Choroid plexus epithelial cell (primary cell): ENCODE data around the gene COG8.

Experiments used
- DNase-seq: peaks from one replicate; pipeline ENCODE4 v3.0.0-alpha.2; 2010; ENCODE audit warnings: low read depth
- H3K4me3 ChIP-seq: 2 replicates; pipeline ENCODE4 v1.5.1; 2011; ENCODE audit warnings: low read depth, mild to moderate bottlenecking, control low read depth, low read length, moderate library complexity
- TF ChIP-seq, protein P1 (sequence below): conservative IDR thresholded peaks from 2 replicates; pipeline ENCODE4 v1.5.1; 2011; ENCODE audit warnings: low read depth, mild to moderate bottlenecking, control low read depth, inconsistent platforms, low read length, moderate library complexity

COG8 gene

DNA sequence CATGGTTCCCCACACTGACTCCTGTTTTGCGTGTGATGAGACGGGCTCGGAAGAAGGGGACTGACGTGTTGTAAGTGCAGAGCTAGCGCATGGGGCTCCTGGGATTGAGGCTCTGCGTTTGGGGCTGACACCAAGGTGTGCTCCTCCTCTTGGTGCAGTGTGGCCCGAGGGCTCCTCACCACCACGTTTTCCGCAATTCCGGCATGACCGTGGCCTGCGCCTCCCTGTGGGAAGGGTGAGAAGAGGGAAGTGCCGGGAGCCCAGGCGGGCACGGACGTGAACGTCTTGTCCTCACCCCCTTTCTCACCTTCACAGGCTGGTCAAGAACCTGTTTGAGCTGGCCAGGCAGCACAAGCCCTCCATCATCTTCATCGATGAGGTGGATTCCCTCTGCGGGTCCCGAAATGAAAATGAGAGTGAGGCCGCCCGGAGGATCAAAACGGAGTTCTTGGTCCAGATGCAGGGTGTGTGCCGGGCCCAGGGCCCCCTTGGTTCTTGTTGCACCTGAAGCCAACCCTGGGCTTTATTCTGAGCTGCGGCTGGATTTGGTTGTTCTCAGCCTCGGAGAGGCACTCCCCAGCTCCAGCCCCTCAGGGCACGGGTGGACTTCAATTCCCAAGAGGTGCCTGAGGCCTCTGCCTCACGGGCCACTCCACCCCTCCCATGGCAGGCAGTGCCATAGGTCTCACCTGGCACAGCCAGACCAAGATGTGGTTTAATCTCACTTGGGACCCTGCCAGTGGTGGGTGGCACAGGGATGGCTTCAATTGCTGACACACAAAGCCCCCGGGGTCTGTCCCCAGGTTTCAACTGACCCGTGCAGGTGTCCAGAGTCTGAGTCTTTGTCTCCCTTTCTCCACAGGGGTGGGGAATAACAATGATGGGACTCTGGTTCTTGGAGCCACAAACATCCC, 19.3 kb downstream of the COG8 start:
- no peak for DNase-seq
- TF ChIP-seq, protein P1, sequence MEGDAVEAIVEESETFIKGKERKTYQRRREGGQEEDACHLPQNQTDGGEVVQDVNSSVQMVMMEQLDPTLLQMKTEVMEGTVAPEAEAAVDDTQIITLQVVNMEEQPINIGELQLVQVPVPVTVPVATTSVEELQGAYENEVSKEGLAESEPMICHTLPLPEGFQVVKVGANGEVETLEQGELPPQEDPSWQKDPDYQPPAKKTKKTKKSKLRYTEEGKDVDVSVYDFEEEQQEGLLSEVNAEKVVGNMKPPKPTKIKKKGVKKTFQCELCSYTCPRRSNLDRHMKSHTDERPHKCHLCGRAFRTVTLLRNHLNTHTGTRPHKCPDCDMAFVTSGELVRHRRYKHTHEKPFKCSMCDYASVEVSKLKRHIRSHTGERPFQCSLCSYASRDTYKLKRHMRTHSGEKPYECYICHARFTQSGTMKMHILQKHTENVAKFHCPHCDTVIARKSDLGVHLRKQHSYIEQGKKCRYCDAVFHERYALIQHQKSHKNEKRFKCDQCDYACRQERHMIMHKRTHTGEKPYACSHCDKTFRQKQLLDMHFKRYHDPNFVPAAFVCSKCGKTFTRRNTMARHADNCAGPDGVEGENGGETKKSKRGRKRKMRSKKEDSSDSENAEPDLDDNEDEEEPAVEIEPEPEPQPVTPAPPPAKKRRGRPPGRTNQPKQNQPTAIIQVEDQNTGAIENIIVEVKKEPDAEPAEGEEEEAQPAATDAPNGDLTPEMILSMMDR: no peak
- H3K4me3 ChIP-seq: no peak overlapping the region

DNA sequence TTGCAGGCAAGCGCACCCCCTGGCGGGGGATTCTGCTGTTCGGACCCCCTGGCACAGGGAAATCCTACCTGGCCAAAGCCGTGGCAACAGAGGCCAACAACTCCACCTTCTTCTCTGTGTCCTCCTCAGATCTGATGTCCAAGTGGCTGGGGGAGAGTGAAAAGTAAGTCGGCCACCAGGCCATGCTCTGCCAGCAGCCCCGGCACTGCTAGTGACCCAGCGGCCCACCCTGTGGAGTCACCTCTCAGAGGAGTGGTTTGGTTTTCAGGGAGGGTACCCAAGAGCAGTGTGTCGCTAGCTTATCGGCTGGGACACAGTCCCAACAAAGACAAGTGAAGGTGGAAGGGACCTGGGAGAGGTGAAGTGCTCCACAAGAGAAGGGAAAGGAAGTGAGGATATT, 20.0 kb downstream of the COG8 start:
- TF ChIP-seq, protein P1: no peak

DNA sequence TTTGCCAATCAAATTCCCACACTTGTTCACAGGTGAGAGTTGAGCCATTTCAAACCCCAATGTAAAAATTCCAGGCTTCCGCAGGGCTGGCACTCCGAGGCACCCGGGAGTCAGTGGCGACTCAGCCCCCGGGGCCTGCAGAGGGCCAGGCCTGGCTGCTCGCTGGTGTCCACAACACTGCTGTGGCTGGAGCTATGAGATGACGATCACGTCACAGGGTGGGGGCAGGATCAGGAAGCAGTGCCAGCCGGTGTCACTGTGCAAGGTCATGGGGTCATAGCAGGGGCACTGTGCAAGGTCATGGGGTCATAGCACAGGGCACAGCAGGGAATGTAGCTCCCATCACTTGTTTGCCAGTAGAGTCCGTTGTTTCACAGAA, 20.5 kb downstream of the COG8 start:
- no peak for DNase-seq
- TF ChIP-seq, protein P1: no peak
- no peak overlapping the region for H3K4me3 ChIP-seq

More for the DNA sequence above, 20.0 kb downstream of the COG8 start:
- H3K4me3 ChIP-seq: no peak overlapping the region
- no peak for DNase-seq

DNA sequence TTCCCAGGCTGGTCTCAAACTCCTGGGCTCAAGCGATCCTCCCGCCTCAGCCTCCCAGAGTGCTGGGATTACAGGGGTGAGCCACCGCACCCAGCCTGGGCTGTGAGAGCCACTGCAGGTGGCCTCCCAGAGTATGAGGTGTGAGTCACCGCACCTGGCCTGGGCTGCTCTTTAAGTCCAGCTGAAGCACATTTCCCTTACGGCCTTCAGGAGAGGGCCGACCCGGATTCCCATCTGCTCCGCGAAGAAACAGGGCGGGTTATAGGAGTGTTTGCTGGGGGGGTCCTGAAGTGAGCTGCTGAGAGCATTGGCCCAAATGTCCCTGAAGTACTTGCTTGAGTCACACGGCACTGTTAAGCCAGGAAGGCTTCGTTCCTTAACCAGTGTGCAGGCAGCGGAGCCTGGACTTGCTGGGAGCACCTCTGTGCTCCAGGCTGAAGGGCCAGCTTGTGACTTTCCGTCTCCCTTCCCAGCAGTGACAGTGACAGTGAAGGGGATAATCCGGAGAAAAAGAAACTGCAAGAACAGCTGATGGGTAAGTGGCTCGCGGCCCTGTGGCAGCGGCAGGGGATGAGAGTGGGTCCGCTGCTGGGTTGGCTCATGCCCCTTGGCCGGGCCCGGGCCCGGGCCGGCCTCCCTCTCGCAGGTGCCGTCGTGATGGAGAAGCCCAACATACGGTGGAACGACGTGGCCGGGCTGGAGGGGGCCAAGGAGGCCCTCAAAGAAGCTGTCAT, 21.0 kb downstream of the COG8 start:
- TF ChIP-seq, protein P1: no peak
- no peak overlapping the region for H3K4me3 ChIP-seq
- no peak for DNase-seq

DNA sequence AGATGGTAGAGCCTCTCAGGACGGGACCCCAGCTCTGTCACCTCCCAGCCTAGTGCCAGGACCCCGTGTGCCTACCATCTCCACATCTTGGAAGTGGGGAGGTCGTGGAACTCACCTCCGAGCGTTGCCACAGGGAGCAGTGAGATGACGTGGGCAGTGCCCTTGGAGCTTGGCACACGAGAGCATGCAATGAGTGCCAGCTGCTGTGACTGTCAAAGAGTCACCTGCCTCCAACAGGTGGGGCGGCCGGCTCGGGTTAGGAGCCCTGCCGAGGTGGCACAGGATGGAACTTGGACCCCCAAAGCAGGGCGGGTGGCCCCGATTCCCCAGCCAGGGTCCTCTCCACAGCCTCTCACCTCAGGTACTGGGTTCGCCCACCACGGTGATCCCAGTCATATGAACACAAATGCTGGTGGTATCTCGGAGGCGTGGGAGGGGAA, 22.7 kb downstream of the COG8 start:
- no peak for DNase-seq
- no peak overlapping the region for H3K4me3 ChIP-seq
- TF ChIP-seq, protein P1: no peak

DNA sequence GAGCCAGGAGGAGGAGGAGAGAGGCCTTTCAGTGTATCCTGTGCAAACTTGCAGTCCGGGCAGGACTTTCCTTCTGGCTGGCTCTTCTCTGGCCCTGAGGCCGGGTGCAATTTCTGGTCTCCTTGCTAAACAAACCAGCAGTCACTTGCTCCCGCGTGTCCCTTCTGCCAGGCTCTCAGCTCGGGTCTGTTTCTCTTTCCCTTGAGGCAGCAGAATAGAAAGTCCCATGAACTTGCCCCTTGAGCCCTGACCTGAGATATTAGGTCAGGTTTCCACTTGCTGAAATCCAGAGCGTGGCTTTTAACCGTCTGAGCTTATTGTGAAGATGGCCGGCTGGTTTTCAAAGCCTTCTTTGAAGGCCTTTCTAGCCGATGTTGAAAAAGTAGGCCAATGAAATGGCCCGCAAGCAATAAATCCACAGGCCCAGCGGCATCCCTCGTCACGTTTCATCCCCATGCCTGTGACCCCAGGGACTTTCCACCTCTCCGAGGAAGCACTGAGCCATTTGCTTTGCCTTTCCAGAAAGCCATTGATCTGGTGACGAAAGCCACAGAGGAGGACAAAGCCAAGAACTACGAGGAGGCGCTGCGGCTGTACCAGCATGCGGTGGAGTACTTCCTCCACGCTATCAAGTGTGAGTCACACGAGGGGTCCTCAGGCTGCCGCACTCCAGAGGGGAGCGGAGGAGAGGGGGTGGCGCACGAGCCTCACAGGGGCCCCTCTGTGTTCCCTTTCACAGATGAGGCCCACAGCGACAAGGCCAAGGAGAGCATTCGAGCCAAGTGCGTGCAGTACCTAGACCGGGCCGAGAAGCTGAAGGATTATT, 23.7 kb downstream of the COG8 start:
- no peak for DNase-seq
- TF ChIP-seq, protein P1: no peak
- H3K4me3 ChIP-seq: no peak overlapping the region
